ENCODE measurements around the gene CLIC6.

The CLIC6 gene

GRCh38 chr21:34734696-34735095 lies 65.9 kb downstream of the CLIC6 start:
- in situ Hi-C loops (cut with MboI; ENCODE audit: low sequenced_read_pairs, unreplicated experiment): loop anchor here (25.0 kb wide), 1 partner anchor 1103 kb away; no protein-coding TSS in a partner anchor
- DNase-seq (ENCODE audit: low spot score): no peak
- TF ChIP-seq CTCF (IDR thresholded peaks at IDR 0.05; ENCODE audit: borderline replicate concordance, control extremely low read depth, extremely low read depth, insufficient read depth, missing control alignments): no peak

GRCh38 chr21:34736116-34736874 lies 67.5 kb downstream of the CLIC6 start:
- in situ Hi-C loops (cut with MboI; ENCODE audit: low sequenced_read_pairs, unreplicated experiment): loop anchor here (25.0 kb wide), 1 partner anchor 1101 kb away; no protein-coding TSS in a partner anchor
- TF ChIP-seq CTCF (IDR thresholded peaks at IDR 0.05; ENCODE audit: borderline replicate concordance, control extremely low read depth, extremely low read depth, insufficient read depth, missing control alignments): no peak
- no peak for DNase-seq (ENCODE audit: low spot score)

- in situ Hi-C loops (cut with MboI; ENCODE audit: low sequenced_read_pairs, unreplicated experiment): loop anchor here (25.0 kb wide), 1 partner anchor 1100 kb away; no protein-coding TSS in a partner anchor
- no peak for TF ChIP-seq CTCF (IDR thresholded peaks at IDR 0.05; ENCODE audit: borderline replicate concordance, control extremely low read depth, extremely low read depth, insufficient read depth, missing control alignments)
- no peak for DNase-seq (ENCODE audit: low spot score)
These were observed 68.3 kb downstream of the CLIC6 start for GRCh38 chr21:34737115-34737514.

- in situ Hi-C loops (cut with MboI; ENCODE audit: low sequenced_read_pairs, unreplicated experiment): loop anchor here (25.0 kb wide), 1 partner anchor 1097 kb away; no protein-coding TSS in a partner anchor
- TF ChIP-seq CTCF (IDR thresholded peaks at IDR 0.05; ENCODE audit: borderline replicate concordance, control extremely low read depth, extremely low read depth, insufficient read depth, missing control alignments): no peak
- DNase-seq (ENCODE audit: low spot score): no peak
These were observed 71.4 kb downstream of the CLIC6 start for GRCh38 chr21:34740198-34740597.

GRCh38 chr21:34743285-34743684 lies 74.5 kb downstream of the CLIC6 start:
- TF ChIP-seq CTCF (IDR thresholded peaks at IDR 0.05; ENCODE audit: borderline replicate concordance, control extremely low read depth, extremely low read depth, insufficient read depth, missing control alignments): no peak
- in situ Hi-C loops (cut with MboI; ENCODE audit: low sequenced_read_pairs, unreplicated experiment): loop anchor here (25.0 kb wide), 1 partner anchor 1094 kb away; no protein-coding TSS in a partner anchor
- no peak for DNase-seq (ENCODE audit: low spot score)

GRCh38 chr21:34743831-34744230 lies 75.0 kb downstream of the CLIC6 start:
- DNase-seq (ENCODE audit: low spot score): no peak
- no peak for TF ChIP-seq CTCF (IDR thresholded peaks at IDR 0.05; ENCODE audit: borderline replicate concordance, control extremely low read depth, extremely low read depth, insufficient read depth, missing control alignments)
- in situ Hi-C loops (cut with MboI; ENCODE audit: low sequenced_read_pairs, unreplicated experiment): loop anchor here (25.0 kb wide), 1 partner anchor 1093 kb away; no protein-coding TSS in a partner anchor

All from GM13976 (cell line).